ENCODE results near the gene IGHMBP2.
"Not testable (repeated sequence)": the region's sequence is repeated elsewhere in the genome, so short reads cannot be mapped to it uniquely, and the experiment has no call there.

IGHMBP2 gene

DNA sequence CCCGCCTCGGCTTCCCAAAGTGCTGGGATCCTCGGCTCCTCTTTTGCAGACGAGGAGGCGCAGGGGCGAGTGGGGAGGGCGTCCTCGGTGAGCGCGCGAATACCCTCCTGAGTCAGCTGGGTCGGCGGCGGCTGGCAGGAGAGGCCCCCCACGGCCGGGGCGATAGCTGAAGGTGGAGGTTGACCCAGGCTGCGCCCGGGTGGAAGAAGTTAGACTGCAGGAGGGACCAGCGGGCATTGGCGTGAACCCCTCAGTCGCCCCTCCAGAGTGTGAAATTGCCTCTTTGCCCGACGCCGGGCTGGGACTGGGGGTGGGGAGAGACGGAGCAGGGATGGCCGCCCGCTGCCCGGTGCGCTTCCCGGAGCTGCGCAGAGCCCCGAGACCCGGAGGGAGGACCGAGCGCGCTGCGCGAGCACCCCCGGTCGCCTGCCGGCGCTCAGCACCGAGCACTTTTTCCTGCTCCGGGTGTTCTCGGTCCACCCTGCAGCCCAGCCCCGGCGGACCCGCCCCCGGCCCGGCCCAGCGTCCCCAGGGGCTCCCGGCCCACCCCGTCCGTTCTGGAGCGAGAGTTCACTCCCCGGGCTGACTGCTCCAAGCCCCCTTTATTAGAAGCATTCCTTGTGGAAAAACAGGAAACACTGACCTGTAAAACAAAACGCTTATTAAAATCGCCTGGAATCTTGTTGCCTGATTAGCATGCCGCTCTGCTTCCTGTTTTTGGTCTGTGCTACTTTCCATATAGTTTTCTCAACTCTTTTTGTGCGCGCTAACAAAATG is 48.3 kb upstream of the IGHMBP2 start (continued):
- peak; percentile 39; the same call in 1 of the 2 replicates for TF ChIP-seq ZNF777 (tag by site-specific recombination; IDR thresholded peaks at IDR 0.05; ENCODE audit: borderline replicate concordance)
- 0 out of 2 replicates have a peak, but pooled peaks have one; percentile 22 for TF ChIP-seq ZSCAN16 (tag by site-specific recombination; IDR thresholded peaks at IDR 0.05)
- TF ChIP-seq ZNF341 (tag by site-specific recombination; IDR thresholded peaks at IDR 0.05; ENCODE audit: low read depth), result peak; percentile 43
- TF ChIP-seq ZNF514 (tag by site-specific recombination; IDR thresholded peaks at IDR 0.05), result no peak
- TF ChIP-seq ZIC2 (tag by site-specific recombination; IDR thresholded peaks at IDR 0.05), result peak; percentile 64
- TF ChIP-seq, protein P1, sequence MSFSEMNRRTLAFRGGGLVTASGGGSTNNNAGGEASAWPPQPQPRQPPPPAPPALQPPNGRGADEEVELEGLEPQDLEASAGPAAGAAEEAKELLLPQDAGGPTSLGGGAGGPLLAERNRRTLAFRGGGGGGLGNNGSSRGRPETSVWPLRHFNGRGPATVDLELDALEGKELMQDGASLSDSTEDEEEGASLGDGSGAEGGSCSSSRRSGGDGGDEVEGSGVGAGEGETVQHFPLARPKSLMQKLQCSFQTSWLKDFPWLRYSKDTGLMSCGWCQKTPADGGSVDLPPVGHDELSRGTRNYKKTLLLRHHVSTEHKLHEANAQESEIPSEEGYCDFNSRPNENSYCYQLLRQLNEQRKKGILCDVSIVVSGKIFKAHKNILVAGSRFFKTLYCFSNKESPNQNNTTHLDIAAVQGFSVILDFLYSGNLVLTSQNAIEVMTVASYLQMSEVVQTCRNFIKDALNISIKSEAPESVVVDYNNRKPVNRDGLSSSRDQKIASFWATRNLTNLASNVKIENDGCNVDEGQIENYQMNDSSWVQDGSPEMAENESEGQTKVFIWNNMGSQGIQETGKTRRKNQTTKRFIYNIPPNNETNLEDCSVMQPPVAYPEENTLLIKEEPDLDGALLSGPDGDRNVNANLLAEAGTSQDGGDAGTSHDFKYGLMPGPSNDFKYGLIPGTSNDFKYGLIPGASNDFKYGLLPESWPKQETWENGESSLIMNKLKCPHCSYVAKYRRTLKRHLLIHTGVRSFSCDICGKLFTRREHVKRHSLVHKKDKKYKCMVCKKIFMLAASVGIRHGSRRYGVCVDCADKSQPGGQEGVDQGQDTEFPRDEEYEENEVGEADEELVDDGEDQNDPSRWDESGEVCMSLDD (tag by site-specific recombination; IDR thresholded peaks at IDR 0.05), result 0 out of 2 replicates have a peak, but pooled peaks have one; percentile 39
- TF ChIP-seq ZBTB8A (tag by site-specific recombination; IDR thresholded peaks at IDR 0.05), result peak; percentile 63; the same call in 1 of the 2 replicates
- TF ChIP-seq, protein P2, sequence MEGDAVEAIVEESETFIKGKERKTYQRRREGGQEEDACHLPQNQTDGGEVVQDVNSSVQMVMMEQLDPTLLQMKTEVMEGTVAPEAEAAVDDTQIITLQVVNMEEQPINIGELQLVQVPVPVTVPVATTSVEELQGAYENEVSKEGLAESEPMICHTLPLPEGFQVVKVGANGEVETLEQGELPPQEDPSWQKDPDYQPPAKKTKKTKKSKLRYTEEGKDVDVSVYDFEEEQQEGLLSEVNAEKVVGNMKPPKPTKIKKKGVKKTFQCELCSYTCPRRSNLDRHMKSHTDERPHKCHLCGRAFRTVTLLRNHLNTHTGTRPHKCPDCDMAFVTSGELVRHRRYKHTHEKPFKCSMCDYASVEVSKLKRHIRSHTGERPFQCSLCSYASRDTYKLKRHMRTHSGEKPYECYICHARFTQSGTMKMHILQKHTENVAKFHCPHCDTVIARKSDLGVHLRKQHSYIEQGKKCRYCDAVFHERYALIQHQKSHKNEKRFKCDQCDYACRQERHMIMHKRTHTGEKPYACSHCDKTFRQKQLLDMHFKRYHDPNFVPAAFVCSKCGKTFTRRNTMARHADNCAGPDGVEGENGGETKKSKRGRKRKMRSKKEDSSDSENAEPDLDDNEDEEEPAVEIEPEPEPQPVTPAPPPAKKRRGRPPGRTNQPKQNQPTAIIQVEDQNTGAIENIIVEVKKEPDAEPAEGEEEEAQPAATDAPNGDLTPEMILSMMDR (tag by site-specific recombination; IDR thresholded peaks at IDR 0.05), result 0 out of 2 replicates have a peak, but pooled peaks have one; percentile 47
- TF ChIP-seq ZNF548 (tag by site-specific recombination; IDR thresholded peaks at IDR 0.05), result no peak
- peak; percentile 13; the same call in 1 of the 2 replicates for TF ChIP-seq SP2 (tag by site-specific recombination; IDR thresholded peaks at IDR 0.05)
- TF ChIP-seq ZBTB17 (tag by site-specific recombination; IDR thresholded peaks at IDR 0.05), result peak; percentile 90
- TF ChIP-seq KLF8 (tag by site-specific recombination; IDR thresholded peaks at IDR 0.05), result peak; percentile 26; the same call in 1 of the 2 replicates
- TF ChIP-seq ZNF175 (tag by site-specific recombination; IDR thresholded peaks at IDR 0.05), result no peak

DNA sequence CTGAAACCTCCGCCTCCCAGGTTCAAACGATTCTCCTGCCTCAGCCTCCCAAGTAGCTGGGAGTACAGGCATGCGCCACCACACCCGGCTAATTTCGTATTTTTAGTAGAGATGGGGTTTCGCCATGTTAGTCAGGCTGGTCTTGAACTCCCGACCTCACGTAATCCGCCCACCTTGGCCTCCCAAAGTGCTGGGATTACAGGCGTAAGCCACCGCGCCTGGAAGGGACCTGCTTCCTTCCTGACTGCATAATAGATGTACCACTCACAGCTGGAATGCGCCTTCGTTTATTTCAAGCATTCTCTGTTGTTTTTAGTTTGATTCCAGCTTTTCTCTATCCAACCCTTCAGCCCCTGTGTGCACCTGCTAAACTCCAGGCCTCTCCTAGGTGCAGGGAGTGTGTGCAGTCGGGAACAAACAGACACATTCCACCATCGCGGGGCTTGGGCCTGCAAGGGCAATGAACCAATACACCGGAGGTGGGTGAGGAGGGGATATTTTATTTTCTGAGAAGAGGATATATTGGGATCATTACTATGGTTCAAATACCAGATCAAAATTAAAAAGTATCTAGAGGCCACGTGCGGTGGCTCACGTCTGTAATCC is 47.2 kb upstream of the IGHMBP2 start:
- H3K4me3 ChIP-seq (ENCODE audit: low read depth, low read length); H3K27ac ChIP-seq (ENCODE audit: extremely low read depth, low read depth, low read length); H3K36me3 ChIP-seq (ENCODE audit: control insufficient read depth in 2 of 2, insufficient read depth in 1 of 2, low read length in 2 of 2); H3K9me3 ChIP-seq (ENCODE audit: control insufficient read depth, insufficient read depth, low read depth, low read length); H3K4me1 ChIP-seq (ENCODE audit: control insufficient read depth, insufficient read depth, low read length): not testable (repeated sequence)
- POLR2A ChIA-PET, result interaction anchor here (0.6 kb wide), 1 partner anchor 251 kb away, joined by 3 read pairs; no protein-coding TSS in a partner anchor
- CTCF ChIA-PET, result interaction anchor here (0.7 kb wide), 1 partner anchor 99 kb away, joined by 3 read pairs; no protein-coding TSS in a partner anchor

DNA sequence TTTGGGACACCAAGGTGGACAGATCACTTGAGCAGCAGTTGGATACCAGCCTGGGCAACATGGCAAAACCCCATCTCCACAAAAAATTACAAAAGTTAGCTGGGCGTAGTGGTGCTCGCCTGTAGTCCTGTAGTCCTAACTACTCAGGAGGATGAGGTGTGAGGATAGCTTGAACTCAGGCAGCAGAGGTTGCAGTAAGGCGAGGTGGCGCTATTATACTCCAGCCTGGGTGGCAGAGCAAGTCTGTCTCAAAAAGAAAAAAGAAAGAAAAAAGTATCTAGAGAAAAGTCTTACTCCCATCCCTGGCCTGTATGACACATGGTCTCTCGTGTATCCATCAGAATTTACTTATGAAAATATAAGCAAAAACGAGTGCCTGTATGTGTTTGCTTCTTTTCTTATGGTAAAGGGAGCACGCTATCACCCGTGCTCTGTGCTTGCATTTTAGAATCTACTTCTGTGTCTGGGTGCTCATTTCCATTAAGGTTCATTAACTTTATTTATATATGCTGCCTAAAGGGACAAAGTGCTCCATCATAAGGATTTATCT is 46.6 kb upstream of the IGHMBP2 start:
- Histone ChIP-seq H3K9me3 (ENCODE audit: control insufficient read depth, insufficient read depth, low read depth, low read length) (no peaks in the 10 kb centered on the region), H3K4me1 (ENCODE audit: control insufficient read depth, insufficient read depth, low read length) (no peaks in the 10 kb centered on the region), H3K27ac (ENCODE audit: extremely low read depth, low read depth, low read length) (no peak overlapping the region), H3K36me3 (ENCODE audit: control insufficient read depth in 2 of 2, insufficient read depth in 1 of 2, low read length in 2 of 2) (no peaks in the 10 kb centered on the region), H3K4me3 (ENCODE audit: low read depth, low read length) (no peak overlapping the region)
- ChIA-PET CTCF (no interaction called here), POLR2A (no interaction called here)
- TF ChIP-seq, protein P3, sequence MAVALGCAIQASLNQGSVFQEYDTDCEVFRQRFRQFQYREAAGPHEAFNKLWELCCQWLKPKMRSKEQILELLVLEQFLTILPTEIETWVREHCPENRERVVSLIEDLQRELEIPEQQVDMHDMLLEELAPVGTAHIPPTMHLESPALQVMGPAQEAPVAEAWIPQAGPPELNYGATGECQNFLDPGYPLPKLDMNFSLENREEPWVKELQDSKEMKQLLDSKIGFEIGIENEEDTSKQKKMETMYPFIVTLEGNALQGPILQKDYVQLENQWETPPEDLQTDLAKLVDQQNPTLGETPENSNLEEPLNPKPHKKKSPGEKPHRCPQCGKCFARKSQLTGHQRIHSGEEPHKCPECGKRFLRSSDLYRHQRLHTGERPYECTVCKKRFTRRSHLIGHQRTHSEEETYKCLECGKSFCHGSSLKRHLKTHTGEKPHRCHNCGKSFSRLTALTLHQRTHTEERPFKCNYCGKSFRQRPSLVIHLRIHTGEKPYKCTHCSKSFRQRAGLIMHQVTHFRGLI (tag by site-specific recombination; IDR thresholded peaks at IDR 0.05), result no peak
- TF ChIP-seq ZNF654 (tag by site-specific recombination; IDR thresholded peaks at IDR 0.05; ENCODE audit: low read depth) (no peak), ZNF311 (tag by site-specific recombination; IDR thresholded peaks at IDR 0.05; ENCODE audit: borderline replicate concordance) (no peak), ZNF623 (tag by site-specific recombination; IDR thresholded peaks at IDR 0.05) (no peak)
- TF ChIP-seq, protein P4, sequence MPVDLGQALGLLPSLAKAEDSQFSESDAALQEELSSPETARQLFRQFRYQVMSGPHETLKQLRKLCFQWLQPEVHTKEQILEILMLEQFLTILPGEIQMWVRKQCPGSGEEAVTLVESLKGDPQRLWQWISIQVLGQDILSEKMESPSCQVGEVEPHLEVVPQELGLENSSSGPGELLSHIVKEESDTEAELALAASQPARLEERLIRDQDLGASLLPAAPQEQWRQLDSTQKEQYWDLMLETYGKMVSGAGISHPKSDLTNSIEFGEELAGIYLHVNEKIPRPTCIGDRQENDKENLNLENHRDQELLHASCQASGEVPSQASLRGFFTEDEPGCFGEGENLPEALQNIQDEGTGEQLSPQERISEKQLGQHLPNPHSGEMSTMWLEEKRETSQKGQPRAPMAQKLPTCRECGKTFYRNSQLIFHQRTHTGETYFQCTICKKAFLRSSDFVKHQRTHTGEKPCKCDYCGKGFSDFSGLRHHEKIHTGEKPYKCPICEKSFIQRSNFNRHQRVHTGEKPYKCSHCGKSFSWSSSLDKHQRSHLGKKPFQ (tag by site-specific recombination; IDR thresholded peaks at IDR 0.05), result no peak
- TF ChIP-seq, protein P5, sequence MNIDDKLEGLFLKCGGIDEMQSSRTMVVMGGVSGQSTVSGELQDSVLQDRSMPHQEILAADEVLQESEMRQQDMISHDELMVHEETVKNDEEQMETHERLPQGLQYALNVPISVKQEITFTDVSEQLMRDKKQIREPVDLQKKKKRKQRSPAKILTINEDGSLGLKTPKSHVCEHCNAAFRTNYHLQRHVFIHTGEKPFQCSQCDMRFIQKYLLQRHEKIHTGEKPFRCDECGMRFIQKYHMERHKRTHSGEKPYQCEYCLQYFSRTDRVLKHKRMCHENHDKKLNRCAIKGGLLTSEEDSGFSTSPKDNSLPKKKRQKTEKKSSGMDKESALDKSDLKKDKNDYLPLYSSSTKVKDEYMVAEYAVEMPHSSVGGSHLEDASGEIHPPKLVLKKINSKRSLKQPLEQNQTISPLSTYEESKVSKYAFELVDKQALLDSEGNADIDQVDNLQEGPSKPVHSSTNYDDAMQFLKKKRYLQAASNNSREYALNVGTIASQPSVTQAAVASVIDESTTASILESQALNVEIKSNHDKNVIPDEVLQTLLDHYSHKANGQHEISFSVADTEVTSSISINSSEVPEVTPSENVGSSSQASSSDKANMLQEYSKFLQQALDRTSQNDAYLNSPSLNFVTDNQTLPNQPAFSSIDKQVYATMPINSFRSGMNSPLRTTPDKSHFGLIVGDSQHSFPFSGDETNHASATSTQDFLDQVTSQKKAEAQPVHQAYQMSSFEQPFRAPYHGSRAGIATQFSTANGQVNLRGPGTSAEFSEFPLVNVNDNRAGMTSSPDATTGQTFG (tag by site-specific recombination; IDR thresholded peaks at IDR 0.05; ENCODE audit: borderline replicate concordance), result no peak
